H1 (cell line): ENCODE data around the gene KATNAL1. TPM values are rescaled to one million over a fixed set of nuclear protein-coding genes. Genes with fewer than 3 reads are reported as not detected.
"Not testable (repeated sequence)": the region's sequence is repeated elsewhere in the genome, so short reads cannot be mapped to it uniquely, and the experiment has no call there.

Experiments
- CTCF ChIA-PET: fragments of 300-600 bp; sonication (Branson Sonifier 250); formaldehyde crosslinking; loops from one replicate; lab custom pipeline; 2021; ENCODE audit not compliant: partially characterized antibody; lab: Charles Lee
- POLR2A ChIA-PET: fragments of 300-600 bp; sonication (Branson Sonifier 250); formaldehyde crosslinking; loops from one replicate; lab custom pipeline; 2021; ENCODE audit warnings: inconsistent platforms; ENCODE audit not compliant: partially characterized antibody; lab: Charles Lee
- DNase-seq, 2 experiments: peaks; one replicate each; pipeline versions ENCODE4 v3.0.0 to v3.0.0-alpha.2; 2010 to 2022; ENCODE audit warnings: low spot score in 2 of 2, low read depth in 1 of 2, mixed read lengths in 1 of 2
- FAIRE-seq: peaks from 2 replicates; lab custom pipeline; 2011; peaks lifted over from hg19 to GRCh38; lab: Jason Lieb, UNC
- H2AFZ ChIP-seq: 2 replicates; pipeline ENCODE4 v1.8.1; 2012; ENCODE audit warnings: low read length, inconsistent platforms
- H2AK5ac ChIP-seq: 2 replicates; pipeline ENCODE4 v1.6.1; 2013; ENCODE audit warnings: low read depth, low read length
- H2BK120ac ChIP-seq: replicated peaks from 2 replicates; pipeline ENCODE3; 2013; ENCODE audit warnings: low read depth, low read length, inconsistent platforms
- H2BK12ac ChIP-seq: 2 replicates; pipeline ENCODE4 v1.6.1; 2013; ENCODE audit warnings: low read depth, low read length
- H2BK15ac ChIP-seq: 2 replicates; pipeline ENCODE4 v1.6.1; 2013; ENCODE audit warnings: low read length
- H2BK20ac ChIP-seq: 2 replicates; pipeline ENCODE4 v1.6.1; 2013; ENCODE audit warnings: low read length
- H2BK5ac ChIP-seq: 2 replicates; pipeline ENCODE4 v1.6.1; 2013; ENCODE audit warnings: low read depth, low read length
- H3K14ac ChIP-seq: 2 replicates; pipeline ENCODE4 v1.6.1; 2013; ENCODE audit warnings: inconsistent platforms; ENCODE audit not compliant: insufficient read length
- H3K18ac ChIP-seq: 2 replicates; pipeline ENCODE4 v1.6.1; 2013; ENCODE audit warnings: low read length; ENCODE audit errors: extremely low read depth
- H3K23ac ChIP-seq: 2 replicates; pipeline ENCODE4 v1.6.1; 2013; ENCODE audit warnings: inconsistent platforms; ENCODE audit not compliant: insufficient read length
- H3K23me2 ChIP-seq: 2 replicates; pipeline ENCODE4 v1.6.1; 2013; ENCODE audit warnings: low read depth, low read length
- H3K27ac ChIP-seq: 2 replicates; pipeline ENCODE4 v1.6.1; 2011; ENCODE audit warnings: low read depth, low read length, inconsistent platforms
- H3K27me3 ChIP-seq, 4 experiments: replicated peaks in 1 of 4; 1 replicate in 1 of 4; 2 replicates in 3 of 4; pipeline versions ENCODE4 v1.6.1 to v1.8.1; 2011 to 2013; ENCODE audit warnings: low read length in 3 of 4, mild to moderate bottlenecking in 3 of 4, inconsistent platforms in 2 of 4, mixed read lengths in 2 of 4, moderate library complexity in 1 of 4; ENCODE audit not compliant: control insufficient read depth in 3 of 4, insufficient read depth in 3 of 4; ENCODE audit errors: extremely low read depth in 1 of 4
- H3K36me3 ChIP-seq, 4 experiments: 2 replicates each; pipeline versions ENCODE4 v1.6.1 to v1.8.1; 2011 to 2013; ENCODE audit warnings: mild to moderate bottlenecking in 4 of 4, low read length in 3 of 4, moderate library complexity in 2 of 4, control low read depth in 1 of 4, inconsistent platforms in 1 of 4; ENCODE audit not compliant: insufficient read depth in 4 of 4, control insufficient read depth in 2 of 4
- H3K4ac ChIP-seq: replicated peaks from 2 replicates; pipeline ENCODE3; 2013; ENCODE audit warnings: low read length, low read depth, mixed read lengths, inconsistent platforms; ENCODE audit not compliant: insufficient read length
- H3K4me1 ChIP-seq, 4 experiments: replicated peaks in 1 of 4; 1 replicate in 1 of 4; 2 replicates in 3 of 4; pipeline versions ENCODE4 v1.6.1 to v1.8.1; 2011 to 2013; ENCODE audit warnings: low read length in 3 of 4, inconsistent platforms in 2 of 4, mixed read lengths in 1 of 4; ENCODE audit not compliant: insufficient read depth in 4 of 4, control insufficient read depth in 3 of 4
- H3K4me2 ChIP-seq, 2 experiments: 2 replicates each; pipeline versions ENCODE4 v1.6.1 to v1.8.1; 2011 to 2013; ENCODE audit warnings: low read depth in 2 of 2, low read length in 2 of 2, control low read depth in 1 of 2, inconsistent platforms in 1 of 2, mild to moderate bottlenecking in 1 of 2; ENCODE audit not compliant: insufficient read depth in 1 of 2
- H3K4me3 ChIP-seq, 4 experiments: fragments of 200-600, 300-600 bp in 1 of 4; sonication (generic), shearing (Covaris generic), sonication (Bioruptor Twin) in 1 of 4; 2 replicates each; pipeline versions ENCODE4 v1.5.1 to v1.8.1; 2011 to 2016; ENCODE audit warnings: low read length in 4 of 4, low read depth in 3 of 4, control low read depth in 2 of 4, inconsistent platforms in 2 of 4, mild to moderate bottlenecking in 2 of 4, mixed read lengths in 1 of 4, moderate library complexity in 1 of 4; ENCODE audit not compliant: insufficient read depth in 2 of 4; ENCODE audit errors: extremely low read depth in 1 of 4
- H3K56ac ChIP-seq: replicated peaks from 2 replicates; pipeline ENCODE3; 2013; ENCODE audit warnings: low read depth, mild to moderate bottlenecking, mixed read lengths, low read length, inconsistent platforms; ENCODE audit not compliant: insufficient read length
- H3K79me1 ChIP-seq: 2 replicates; pipeline ENCODE4 v1.6.1; 2013; ENCODE audit warnings: low read depth, low read length, control low read depth
- H3K79me2 ChIP-seq, 2 experiments: 2 replicates each; pipeline versions ENCODE4 v1.6.1 to v1.8.1; 2012 to 2013; ENCODE audit warnings: low read length in 2 of 2, mild to moderate bottlenecking in 2 of 2, inconsistent platforms in 1 of 2; ENCODE audit not compliant: insufficient read depth in 2 of 2, control insufficient read depth in 1 of 2
- H3K9ac ChIP-seq, 4 experiments: replicated peaks in 1 of 4; 1 replicate in 1 of 4; 2 replicates in 3 of 4; pipeline versions ENCODE4 v1.6.1 to v1.8.1; 2011 to 2013; ENCODE audit warnings: low read depth in 3 of 4, low read length in 3 of 4, control low read depth in 2 of 4, mild to moderate bottlenecking in 2 of 4, moderate library complexity in 2 of 4, inconsistent platforms in 1 of 4; ENCODE audit errors: extremely low read depth in 1 of 4
- H3K9me3 ChIP-seq, 2 experiments: 2 replicates each; pipeline versions ENCODE4 v1.6.1 to v1.8.1; 2012 to 2013; ENCODE audit warnings: mild to moderate bottlenecking in 2 of 2, moderate library complexity in 2 of 2, control low read depth in 1 of 2, inconsistent platforms in 1 of 2, low read depth in 1 of 2, low read length in 1 of 2, mixed read lengths in 1 of 2; ENCODE audit not compliant: insufficient read depth in 2 of 2
- H4K20me1 ChIP-seq, 2 experiments: replicated peaks in 1 of 2; 2 replicates each; pipeline versions ENCODE3 to v1.8.1; 2011 to 2013; ENCODE audit warnings: inconsistent platforms in 2 of 2, low read length in 2 of 2, mild to moderate bottlenecking in 1 of 2; ENCODE audit not compliant: insufficient read depth in 2 of 2, control insufficient read depth in 1 of 2
- H4K5ac ChIP-seq: 2 replicates; pipeline ENCODE4 v1.6.1; 2013; ENCODE audit warnings: low read length, low read depth, mixed read lengths, inconsistent platforms; ENCODE audit not compliant: insufficient read length
- H4K8ac ChIP-seq: 2 replicates; pipeline ENCODE4 v1.8.0; 2013; ENCODE audit warnings: mild to moderate bottlenecking, moderate library complexity, low read length, inconsistent platforms; ENCODE audit not compliant: insufficient read depth; ENCODE audit errors: extremely low read depth
- H4K91ac ChIP-seq: replicated peaks from 2 replicates; pipeline ENCODE3; 2013; ENCODE audit warnings: low read length, mixed read lengths, inconsistent platforms; ENCODE audit not compliant: insufficient read length
- WGBS, 2 experiments: shearing (Covaris generic) in 1 of 2; methylation state at CpG; one replicate each; pipeline versions ENCODE4 v1.1.6 to v1.1.7; 2013 to 2015; ENCODE audit warnings: low lambda C conversion rate in 2 of 2, mixed read lengths in 2 of 2, inconsistent platforms in 1 of 2, low coverage in 1 of 2, missing lambda C conversion rate in 1 of 2; ENCODE audit not compliant: insufficient replicate concordance in 2 of 2, insufficient coverage in 1 of 2, insufficient read length in 1 of 2; ENCODE audit errors: extremely low coverage in 1 of 2, missing lambda C conversion rate in 1 of 2; 5-methylcytosine and 5-hydroxymethylcytosine counted together
- polyA plus RNA-seq, 7 experiments: library from polyadenylated mRNA; depleted of rRNA in 3 of 7; stranded (reverse) in 5 of 7; unstranded in 2 of 7; fragments of >200 nt in 5 of 7; fragments of 200-250 nt in 2 of 7; gene quantifications; 1 replicate in 5 of 7; 2 replicates in 1 of 7; 4 replicates in 1 of 7; pipeline versions ENCODE4 v1.2.1 to v1.2.3, GENCODE V29; 2011 to 2013; ENCODE audit warnings: missing spikeins in 2 of 7, mixed read lengths in 2 of 7
- total RNA-seq: library from RNA; stranded (reverse); fragmentation: NEBNext Ultra II Directional; extraction: Animal tissue kit (Norgen Biotek cat#: 25700); gene quantifications from 2 replicates; pipeline ENCODE4 v1.2.1, GENCODE V29; 2021

KATNAL1 gene
- total and polyA plus RNA-seq, 2 of the 8 experiments (the other 6 are each of a cell fraction or from before 2014, with no cell fraction given): 4.0 to 13.2 TPM

DNA sequence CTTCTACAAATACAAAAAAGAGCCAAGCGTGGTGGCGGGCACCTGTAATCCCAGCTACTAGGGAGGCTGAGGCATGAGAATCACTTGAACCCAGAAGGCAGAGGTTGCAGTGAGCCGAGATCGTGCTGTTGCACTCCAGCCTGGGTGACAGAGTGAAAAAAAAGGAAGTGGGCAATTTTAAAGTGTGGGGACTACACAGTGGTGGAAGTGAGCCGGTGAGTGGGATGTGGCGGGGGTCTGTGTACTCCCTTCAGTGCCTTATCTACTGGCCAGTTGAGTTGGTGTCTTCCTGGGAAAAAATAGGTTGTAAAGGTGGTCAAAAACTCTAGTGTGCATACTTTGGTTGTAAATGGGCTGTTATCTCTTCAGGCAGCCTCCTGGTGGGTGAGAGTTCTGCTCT, 133.1 kb downstream of the KATNAL1 start:
- H3K23me2 ChIP-seq, H3K56ac ChIP-seq, H3K4me3 ChIP-seq, H3K27me3 ChIP-seq, H2AK5ac ChIP-seq, H2BK15ac ChIP-seq, H3K4ac ChIP-seq, POLR2A ChIA-PET, H3K9ac ChIP-seq, H3K79me2 ChIP-seq, H3K4me2 ChIP-seq, H3K4me1 ChIP-seq, H3K9me3 ChIP-seq, H2BK120ac ChIP-seq, H3K18ac ChIP-seq, H3K27ac ChIP-seq, H4K20me1 ChIP-seq, H4K5ac ChIP-seq, H2AFZ ChIP-seq, DNase-seq, H3K36me3 ChIP-seq, H4K8ac ChIP-seq, FAIRE-seq, H3K14ac ChIP-seq, H4K91ac ChIP-seq, H3K79me1 ChIP-seq, H2BK5ac ChIP-seq, H2BK12ac ChIP-seq, H3K23ac ChIP-seq, H2BK20ac ChIP-seq: not testable (repeated sequence)
- CTCF ChIA-PET: interaction anchor here (1.3 to 1.7 kb wide), 2 partner anchors 32 to 42 kb away, joined by 3 read pairs; no protein-coding TSS in a partner anchor
- WGBS, 2 experiments: 72% methylated on average over 6 of the region's 6 CpGs; no CpG with 5 or more reads in 1 of the 2 experiments
